Mesendoderm (in vitro differentiated cells): ENCODE results near the gene TMEM171.

Experiments used
- DNase-seq: peaks from one replicate; pipeline ENCODE4 v3.0.0; 2013
- H2AK5ac ChIP-seq: 2 replicates; pipeline ENCODE4 v1.6.1; 2013; ENCODE audit warnings: low read length, inconsistent platforms
- H2BK120ac ChIP-seq: 2 replicates; pipeline ENCODE4 v1.6.1; 2013; ENCODE audit warnings: low read depth, mild to moderate bottlenecking, low read length, moderate library complexity, mixed read lengths
- H2BK15ac ChIP-seq: replicated peaks from 2 replicates; pipeline ENCODE4 v1.6.1; 2013; ENCODE audit warnings: low read depth, mild to moderate bottlenecking, moderate library complexity
- H2BK5ac ChIP-seq: 2 replicates; pipeline ENCODE4 v1.6.1; 2013; ENCODE audit warnings: low read length, inconsistent platforms
- H3K18ac ChIP-seq: 2 replicates; pipeline ENCODE4 v1.6.1; 2013; ENCODE audit warnings: mild to moderate bottlenecking, low read length, mixed read lengths
- H3K23ac ChIP-seq: one replicate; pipeline ENCODE4 v1.6.1; 2013; ENCODE audit warnings: low read length
- H3K27ac ChIP-seq: 2 replicates; pipeline ENCODE4 v1.5.1; 2013; ENCODE audit warnings: low read depth, mild to moderate bottlenecking, inconsistent platforms, low read length, moderate library complexity
- H3K27me3 ChIP-seq: 2 replicates; pipeline ENCODE4 v1.6.1; 2013; ENCODE audit warnings: low read length, control low read depth, mild to moderate bottlenecking, inconsistent platforms; ENCODE audit not compliant: insufficient read depth, poor library complexity
- H3K36me3 ChIP-seq: 2 replicates; pipeline ENCODE4 v1.6.1; 2013; ENCODE audit warnings: low read length, inconsistent platforms; ENCODE audit not compliant: control insufficient read depth, insufficient read depth
- H3K4ac ChIP-seq: one replicate; pipeline ENCODE4 v1.6.1; 2013; ENCODE audit warnings: low read depth, mild to moderate bottlenecking, low read length, moderate library complexity
- H3K4me1 ChIP-seq: 2 replicates; pipeline ENCODE4 v1.6.1; 2013; ENCODE audit warnings: low read depth, low read length, inconsistent platforms; ENCODE audit not compliant: control insufficient read depth
- H3K4me2 ChIP-seq: 2 replicates; pipeline ENCODE4 v1.6.1; 2013; ENCODE audit warnings: low read length
- H3K4me3 ChIP-seq: 2 replicates; pipeline ENCODE4 v1.5.1; 2013; ENCODE audit warnings: mild to moderate bottlenecking, low read length
- H3K56ac ChIP-seq: one replicate; pipeline ENCODE4 v1.6.1; 2013; ENCODE audit warnings: low read length
- H3K79me1 ChIP-seq: 2 replicates; pipeline ENCODE4 v1.6.1; 2013; ENCODE audit warnings: low read length, inconsistent platforms
- H3K79me2 ChIP-seq: 2 replicates; pipeline ENCODE4 v1.6.1; 2013; ENCODE audit warnings: mild to moderate bottlenecking, low read length; ENCODE audit not compliant: control insufficient read depth, insufficient read depth
- H3K9ac ChIP-seq: 2 replicates; pipeline ENCODE4 v1.6.1; 2013; ENCODE audit warnings: low read length, inconsistent platforms
- H4K5ac ChIP-seq: one replicate; pipeline ENCODE4 v1.6.1; 2013; ENCODE audit warnings: low read length
- H4K8ac ChIP-seq: one replicate; pipeline ENCODE4 v1.6.1; 2013; ENCODE audit warnings: low read depth, mild to moderate bottlenecking, control low read depth, low read length, moderate library complexity
- WGBS: extraction: QIAGEN DNeasy Blood & Tissue Kit; methylation state at CpG from one replicate; pipeline ENCODE4 v1.1.7; 2013; ENCODE audit warnings: low lambda C conversion rate, missing lambda C conversion rate; ENCODE audit not compliant: insufficient coverage; ENCODE audit errors: extremely low coverage; 5-methylcytosine and 5-hydroxymethylcytosine counted together

Gene TMEM171

DNA sequence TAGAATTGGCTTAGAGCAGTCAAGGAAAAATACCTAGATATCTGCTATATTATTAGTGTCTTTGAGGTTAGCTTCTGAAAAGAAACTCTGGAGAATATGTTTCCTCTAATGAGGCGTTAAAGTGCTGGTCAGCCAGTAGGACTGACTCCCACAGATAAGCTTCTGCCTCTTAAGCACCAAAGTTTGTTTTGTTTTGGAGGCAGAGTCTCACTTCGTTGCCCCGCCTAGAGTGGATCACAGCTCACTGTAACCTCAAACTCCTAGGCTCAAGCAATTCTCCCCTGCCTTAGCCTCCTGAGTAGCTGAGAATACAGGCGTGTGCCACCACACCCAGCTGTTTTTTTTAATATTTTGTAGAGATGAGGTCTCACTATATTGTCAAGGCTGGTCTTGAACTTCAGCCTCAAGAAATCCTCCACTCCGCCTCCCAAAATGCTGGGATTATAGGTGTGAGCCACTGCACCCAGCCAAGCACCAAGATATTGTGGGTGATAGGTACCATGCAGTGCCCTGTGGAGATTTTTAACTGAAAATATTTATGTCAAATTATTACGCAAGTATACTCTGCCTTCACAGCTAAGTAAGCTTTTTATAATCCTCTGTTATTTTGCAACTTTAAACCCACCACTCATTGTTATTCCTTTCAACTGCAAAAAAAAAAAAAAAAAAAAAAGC lies 24.7 kb upstream of the TMEM171 start:
- no peaks in the 10 kb centered on the region for H3K36me3 ChIP-seq
- H3K79me2 ChIP-seq: no peaks in the 10 kb centered on the region
- H3K4ac ChIP-seq: no peak overlapping the region
- no peak overlapping the region for H2AK5ac ChIP-seq
- no peaks in the 10 kb centered on the region for H3K4me1 ChIP-seq
- H3K27me3 ChIP-seq: no peaks in the 10 kb centered on the region
- H3K79me1 ChIP-seq: no peaks in the 10 kb centered on the region
- no peak overlapping the region for H3K9ac ChIP-seq
- no peak overlapping the region for H3K56ac ChIP-seq
- no peak for DNase-seq
- H3K18ac ChIP-seq: no peak overlapping the region
- H3K23ac ChIP-seq: no peak overlapping the region
- no peak overlapping the region for H2BK15ac ChIP-seq
- H3K4me3 ChIP-seq: no peak overlapping the region
- no peak overlapping the region for H2BK120ac ChIP-seq
- H3K27ac ChIP-seq: no peak overlapping the region
- H3K4me2 ChIP-seq: no peak overlapping the region
- H4K5ac ChIP-seq: no peak overlapping the region
- no peak overlapping the region for H4K8ac ChIP-seq
- no peak overlapping the region for H2BK5ac ChIP-seq
- no CpG with 5 or more reads among the region's 6 CpGs for WGBS

DNA sequence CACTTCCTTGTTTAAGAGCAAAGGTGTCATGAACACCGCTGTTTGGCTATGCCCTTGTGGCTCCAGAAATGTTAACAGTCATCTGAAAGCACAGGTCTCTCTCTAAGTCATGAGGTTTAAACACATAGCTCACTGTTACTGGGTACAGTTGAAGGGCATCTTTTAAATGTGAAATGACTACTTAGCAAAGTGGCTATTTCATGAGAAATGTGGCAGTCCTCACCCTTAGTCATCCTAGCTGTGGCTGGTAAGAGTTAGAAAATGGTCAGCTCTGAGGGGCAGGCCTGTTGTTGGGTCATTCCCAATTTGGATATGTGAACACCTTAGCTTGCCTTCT lies 24.2 kb upstream of the TMEM171 start:
- Histone ChIP-seq H3K4me3 (no peak overlapping the region), H3K9ac (no peak overlapping the region), H3K79me1 (no peaks in the 10 kb centered on the region), H3K56ac (no peak overlapping the region), H3K27me3 (no peaks in the 10 kb centered on the region), H3K4ac (no peak overlapping the region), H3K4me1 (no peaks in the 10 kb centered on the region), H4K5ac (no peak overlapping the region), H3K27ac (no peak overlapping the region), H3K4me2 (no peak overlapping the region), H3K23ac (no peak overlapping the region), H2BK15ac (no peak overlapping the region), H3K18ac (no peak overlapping the region), H2BK120ac (no peak overlapping the region), H3K79me2 (no peaks in the 10 kb centered on the region), H4K8ac (no peak overlapping the region), H2AK5ac (no peak overlapping the region), H3K36me3 (no peaks in the 10 kb centered on the region), H2BK5ac (no peak overlapping the region)
- DNase-seq: no peak
- WGBS: no CpG with 5 or more reads among the region's 1 CpG

DNA sequence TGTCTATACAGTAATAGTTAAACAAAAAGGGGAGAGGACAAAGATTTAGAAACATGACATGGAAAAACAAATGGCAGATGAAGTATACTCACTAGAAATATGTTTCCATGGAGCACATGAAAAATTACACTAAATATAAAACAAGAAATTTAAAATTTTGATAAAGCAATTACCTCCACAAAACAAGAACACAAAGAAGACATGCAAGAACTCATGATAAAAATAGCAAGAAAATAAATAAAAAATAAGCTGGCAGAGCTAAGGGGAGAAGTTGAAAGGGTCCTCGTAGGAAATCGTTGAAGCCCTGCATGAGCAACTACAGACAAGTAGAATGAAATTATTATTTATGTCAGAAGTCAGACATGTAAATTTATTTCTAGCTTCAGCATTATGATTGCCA lies 22.6 kb upstream of the TMEM171 start:
- Histone ChIP-seq H3K4ac (no peak overlapping the region), H2AK5ac (no peak overlapping the region), H3K79me2 (no peaks in the 10 kb centered on the region), H3K56ac (no peak overlapping the region), H2BK15ac (no peak overlapping the region), H3K4me3 (no peak overlapping the region), H3K4me2 (no peak overlapping the region), H3K27me3 (no peaks in the 10 kb centered on the region), H3K9ac (no peak overlapping the region), H3K36me3 (no peaks in the 10 kb centered on the region), H3K18ac (no peak overlapping the region), H3K79me1 (no peaks in the 10 kb centered on the region), H4K8ac (no peak overlapping the region), H2BK120ac (no peak overlapping the region), H3K27ac (no peak overlapping the region), H3K23ac (no peak overlapping the region), H2BK5ac (no peak overlapping the region), H4K5ac (no peak overlapping the region), H3K4me1 (no peaks in the 10 kb centered on the region)
- no peak for DNase-seq
- WGBS: no CpG with 5 or more reads among the region's 2 CpGs

DNA sequence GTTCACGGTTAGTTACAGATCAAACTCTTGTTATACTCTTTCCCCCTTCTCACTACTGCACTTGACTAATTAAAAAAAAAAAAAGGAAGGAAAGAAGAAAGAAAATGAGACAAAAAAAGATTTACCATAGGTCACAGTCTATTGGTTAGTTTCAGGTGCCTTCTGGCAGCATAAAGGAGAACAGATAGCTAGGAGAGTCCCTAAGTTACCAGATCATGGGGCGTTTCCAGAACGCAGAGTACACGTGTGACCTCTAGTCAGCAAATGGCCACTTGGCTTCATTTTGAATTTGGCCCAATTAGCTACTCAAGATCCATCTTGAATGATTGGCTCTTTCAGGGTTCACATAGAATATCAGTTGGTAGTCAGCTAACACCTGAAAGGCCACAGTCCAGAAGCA lies 20.3 kb upstream of the TMEM171 start:
- Histone ChIP-seq H4K8ac (no peak overlapping the region), H4K5ac (no peak overlapping the region), H2BK15ac (no peak overlapping the region), H2BK120ac (no peak overlapping the region), H2BK5ac (no peak overlapping the region), H3K79me2 (no peaks in the 10 kb centered on the region), H3K4ac (no peak overlapping the region), H3K27ac (no peak overlapping the region), H3K27me3 (no peaks in the 10 kb centered on the region), H3K9ac (no peak overlapping the region), H3K18ac (no peak overlapping the region), H3K4me2 (no peak overlapping the region), H3K23ac (no peak overlapping the region), H3K36me3 (no peaks in the 10 kb centered on the region), H3K4me3 (no peak overlapping the region), H3K79me1 (no peaks in the 10 kb centered on the region), H3K4me1 (no peaks in the 10 kb centered on the region), H3K56ac (no peak overlapping the region), H2AK5ac (no peak overlapping the region)
- WGBS: no CpG with 5 or more reads among the region's 4 CpGs
- DNase-seq: no peak

DNA sequence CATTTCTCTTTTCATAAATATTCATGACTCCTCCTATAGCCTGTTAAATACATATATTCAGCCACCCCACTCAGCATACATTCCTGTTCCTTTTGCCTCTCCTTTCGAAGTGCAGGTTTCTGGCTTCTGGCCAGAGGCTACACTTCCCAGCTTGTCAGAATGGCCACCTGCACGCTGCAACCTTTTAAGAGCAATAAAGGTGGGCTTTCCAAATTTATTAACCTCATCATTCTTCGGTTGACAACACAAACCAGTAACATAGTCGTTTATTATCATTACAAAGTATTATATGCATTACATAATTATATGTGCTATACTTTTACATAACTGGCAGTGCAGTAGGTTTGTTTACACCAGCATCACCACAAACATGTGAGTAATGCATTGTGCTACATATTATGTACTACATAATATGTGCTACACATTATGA lies 16.5 kb upstream of the TMEM171 start:
- Histone ChIP-seq H3K27me3 (no peaks in the 10 kb centered on the region), H3K23ac (no peak overlapping the region), H3K4me3 (no peak overlapping the region), H3K9ac (no peak overlapping the region), H2BK5ac (no peak overlapping the region), H3K18ac (no peak overlapping the region), H3K4ac (no peak overlapping the region), H3K36me3 (no peaks in the 10 kb centered on the region), H3K79me1 (no peaks in the 10 kb centered on the region), H4K5ac (no peak overlapping the region), H3K27ac (no peak overlapping the region), H4K8ac (no peak overlapping the region), H3K4me1 (no peaks in the 10 kb centered on the region), H3K79me2 (no peaks in the 10 kb centered on the region), H3K56ac (no peak overlapping the region), H2BK15ac (no peak overlapping the region), H2AK5ac (no peak overlapping the region), H3K4me2 (no peak overlapping the region), H2BK120ac (no peak overlapping the region)
- no peak for DNase-seq
- no CpG with 5 or more reads among the region's 4 CpGs for WGBS

DNA sequence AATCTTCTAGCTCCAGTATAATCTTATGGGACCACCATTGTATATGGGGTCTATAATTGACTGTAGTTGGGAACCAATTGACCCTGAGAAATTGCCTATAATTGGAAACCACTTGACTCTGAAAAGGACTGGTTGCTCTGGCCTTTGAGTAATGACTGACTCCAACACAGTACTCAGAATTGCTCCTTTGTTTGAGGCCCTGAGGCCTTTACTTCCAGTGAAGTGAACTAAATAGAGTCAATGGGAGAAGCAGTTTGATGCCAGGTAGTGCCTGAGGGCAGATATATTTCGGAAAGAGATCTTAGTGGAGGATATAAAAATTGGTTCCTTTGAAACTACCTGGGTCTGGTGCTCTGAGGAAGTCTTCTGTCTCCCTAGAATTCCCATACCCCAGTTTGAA lies 16.0 kb upstream of the TMEM171 start:
- Histone ChIP-seq H3K9ac (no peak overlapping the region), H2BK15ac (no peak overlapping the region), H3K4ac (no peak overlapping the region), H3K18ac (no peak overlapping the region), H3K27ac (no peak overlapping the region), H3K36me3 (no peaks in the 10 kb centered on the region), H3K27me3 (no peaks in the 10 kb centered on the region), H3K56ac (no peak overlapping the region), H3K23ac (no peak overlapping the region), H3K79me1 (no peaks in the 10 kb centered on the region), H3K4me3 (no peak overlapping the region), H3K4me1 (no peaks in the 10 kb centered on the region), H4K8ac (no peak overlapping the region), H2BK5ac (no peak overlapping the region), H3K79me2 (no peaks in the 10 kb centered on the region), H2AK5ac (no peak overlapping the region), H2BK120ac (no peak overlapping the region), H4K5ac (no peak overlapping the region), H3K4me2 (no peak overlapping the region)
- DNase-seq: no peak
- WGBS: no CpG with 5 or more reads among the region's 1 CpG
